Measurements from ENCODE around the gene SLC6A5.

- no peak for TF ChIP-seq CTCF (IDR thresholded peaks at IDR 0.05; ENCODE audit: low read depth, low read length, poor library complexity, severe bottlenecking)
- TF ChIP-seq EZH2phosphoT487 (IDR thresholded peaks at IDR 0.05; ENCODE audit: borderline replicate concordance, low read length): no peak
These were observed 62.0 kb downstream of the SLC6A5 start for GRCh38 chr11:20661445-20661844.
